ENCODE results near the gene UBE2C. TPM values are rescaled to one million over a fixed set of nuclear protein-coding genes. Genes with fewer than 3 reads are reported as not detected.

UBE2C gene
- total RNA-seq, 2 donors from 2014 or later: 1.4 to 4.9 TPM

DNA sequence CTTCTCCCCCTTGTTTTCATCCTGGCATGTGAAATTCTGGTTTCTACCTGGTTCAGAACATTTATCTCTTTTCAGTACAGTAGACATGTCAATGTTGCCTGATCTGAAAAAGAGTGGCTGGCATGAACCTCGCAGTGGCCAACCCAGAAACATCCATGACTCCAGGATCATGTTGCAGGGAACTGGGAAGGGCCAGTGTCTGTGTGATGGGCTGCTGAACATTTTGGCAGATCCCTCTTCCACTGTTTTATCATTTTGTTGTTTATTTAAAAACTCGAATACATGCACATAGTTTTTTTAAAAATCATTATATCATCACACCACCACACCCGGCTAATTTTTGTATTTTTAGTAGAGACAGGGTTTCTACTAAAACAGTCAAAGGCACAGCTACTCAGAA lies 39.8 kb upstream of the UBE2C start:
- Histone ChIP-seq H3K4me1 (peaks cover 3 to 7% of the 10 kb centered on the region in 2 donors), H3K36me3 (no peaks in the 10 kb centered on the region), H3K4me3 (no peak overlapping the region), H3K27ac (no peak overlapping the region), H3K9me3 (no peaks in the 10 kb centered on the region), H3K27me3 (no peaks in the 10 kb centered on the region)
- no peak for TF ChIP-seq CTCF (IDR thresholded peaks at IDR 0.05)
- no peak for DNase-seq (ENCODE audit: low spot score)

GRCh38 chr20:45774945-45775344 lies 37.5 kb upstream of the UBE2C start:
- Histone ChIP-seq H3K36me3 (no peaks in the 10 kb centered on the region), H3K27me3 (no peaks in the 10 kb centered on the region), H3K4me3 (no peak overlapping the region), H3K4me1 (peaks cover 3 to 22% of the 10 kb centered on the region in 2 donors), H3K9me3 (no peaks in the 10 kb centered on the region), H3K27ac (no peak overlapping the region)
- DNase-seq (ENCODE audit: low spot score): no peak
- no peak for TF ChIP-seq CTCF (IDR thresholded peaks at IDR 0.05)

GRCh38 chr20:45775411-45775810 lies 37.0 kb upstream of the UBE2C start:
- no peak overlapping the region for H3K27ac ChIP-seq
- H3K4me1 ChIP-seq: peaks cover 3 to 25% of the 10 kb centered on the region in 2 donors
- no peak overlapping the region for H3K4me3 ChIP-seq
- no peaks in the 10 kb centered on the region for H3K27me3 ChIP-seq
- no peaks in the 10 kb centered on the region for H3K9me3 ChIP-seq
- DNase-seq (ENCODE audit: low spot score): no peak
- no peaks in the 10 kb centered on the region for H3K36me3 ChIP-seq
- TF ChIP-seq CTCF (IDR thresholded peaks at IDR 0.05): no peak

GRCh38 chr20:45776931-45777330 lies 35.5 kb upstream of the UBE2C start:
- no peaks in the 10 kb centered on the region for H3K27me3 ChIP-seq
- no peak overlapping the region for H3K27ac ChIP-seq
- no peak overlapping the region for H3K4me3 ChIP-seq
- no peak for DNase-seq (ENCODE audit: low spot score)
- no peaks in the 10 kb centered on the region for H3K36me3 ChIP-seq
- H3K4me1 ChIP-seq: peaks cover 0 to 28% of the 10 kb centered on the region in 2 donors
- TF ChIP-seq CTCF (IDR thresholded peaks at IDR 0.05): no peak
- H3K9me3 ChIP-seq: no peaks in the 10 kb centered on the region

DNA sequence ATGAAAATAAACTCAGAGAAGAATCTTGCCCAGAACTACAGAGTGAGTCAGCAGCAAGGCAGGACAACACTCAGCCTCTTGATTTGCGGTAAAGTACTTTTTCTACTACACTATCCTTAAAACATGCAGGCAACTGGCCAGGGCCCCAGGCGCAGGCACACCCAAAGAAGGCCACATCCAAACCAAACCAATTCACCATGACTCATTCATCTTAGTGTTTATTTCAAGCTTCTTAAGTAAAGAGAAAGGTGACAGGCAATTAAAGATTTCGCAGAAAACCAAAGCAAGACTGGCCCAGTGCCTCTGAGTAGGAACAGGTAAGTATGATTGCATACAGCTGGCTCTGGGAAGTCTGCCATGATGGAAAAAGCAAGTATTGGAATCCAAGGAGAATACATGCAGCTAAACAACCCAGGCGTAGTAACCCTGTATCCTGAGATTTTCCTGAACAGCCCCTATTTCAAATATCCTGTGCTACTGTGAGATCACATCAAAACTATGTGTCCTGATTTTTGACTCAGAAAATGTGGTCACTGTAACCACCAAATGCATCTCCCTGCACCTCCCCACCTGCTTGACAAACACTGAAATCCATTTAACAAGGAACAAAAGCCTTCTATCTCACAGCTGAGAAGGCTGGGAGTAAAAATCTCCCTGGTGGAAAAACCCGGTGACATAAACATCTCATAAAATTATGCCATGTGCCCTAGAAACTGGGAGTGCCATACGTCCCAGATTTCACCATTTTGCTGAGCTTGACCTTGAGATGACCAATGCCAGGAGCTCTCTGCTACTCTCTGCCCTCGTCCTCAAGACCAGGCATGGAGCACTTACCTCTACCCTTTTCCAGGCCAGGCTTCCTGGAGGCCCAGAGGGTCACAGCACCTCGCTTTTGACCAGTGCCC lies 33.2 kb upstream of the UBE2C start:
- no peaks in the 10 kb centered on the region for H3K36me3 ChIP-seq
- no peak overlapping the region for H3K4me3 ChIP-seq
- H3K27ac ChIP-seq: peak overlapping the region; percentile 68 to 78
- H3K9me3 ChIP-seq: no peaks in the 10 kb centered on the region
- H3K4me1 ChIP-seq: peaks cover 0 to 28% of the 10 kb centered on the region in 2 donors
- TF ChIP-seq CTCF (IDR thresholded peaks at IDR 0.05): no peak
- peak; percentile 95 for DNase-seq (ENCODE audit: low spot score)
- no peaks in the 10 kb centered on the region for H3K27me3 ChIP-seq
